ENCODE results near the gene PARP15.
"Not testable (repeated sequence)": the region's sequence is repeated elsewhere in the genome, so short reads cannot be mapped to it uniquely, and the experiment has no call there.

The PARP15 gene

GRCh38 chr3:122681284-122681973, 104.0 kb downstream of the PARP15 start:
- peaks cover 9% of the 10 kb centered on the region; the same call in 1 of the 2 replicates for H3K27me3 ChIP-seq (ENCODE audit: control insufficient read depth, insufficient read depth, low read length)
- H3K4me3 ChIP-seq (ENCODE audit: low read depth, low read length), result peak overlapping the region; percentile 88
- no peaks in the 10 kb centered on the region for H3K36me3 ChIP-seq (ENCODE audit: control insufficient read depth, insufficient read depth, low read length)
- peaks cover 13% of the 10 kb centered on the region for H3K4me1 ChIP-seq (ENCODE audit: control insufficient read depth, insufficient read depth, low read length)
- peak overlapping the region; percentile 43; the same call in 1 of the 2 replicates for H3K9ac ChIP-seq (ENCODE audit: low read depth, low read length)
- no peak overlapping the region for H3K27ac ChIP-seq (ENCODE audit: low read depth, low read length)
- no peaks in the 10 kb centered on the region; the same call in 1 of the 2 replicates for H3K9me3 ChIP-seq (ENCODE audit: control insufficient read depth, insufficient read depth, low read length)

- H3K4me3 ChIP-seq (ENCODE audit: low read depth, low read length), result peak overlapping the region; percentile 88; the same call in 1 of the 2 replicates
- no peak overlapping the region for H3K27ac ChIP-seq (ENCODE audit: low read depth, low read length)
Observed at GRCh38 chr3:122681974-122682409, 104.5 kb downstream of the PARP15 start.

GRCh38 chr3:122682778-122683411, 105.4 kb downstream of the PARP15 start:
- H3K27me3 ChIP-seq (ENCODE audit: control insufficient read depth, insufficient read depth, low read length); H3K27ac ChIP-seq (ENCODE audit: low read depth, low read length); H3K9me3 ChIP-seq (ENCODE audit: control insufficient read depth, insufficient read depth, low read length); H3K9ac ChIP-seq (ENCODE audit: low read depth, low read length); H3K4me3 ChIP-seq (ENCODE audit: low read depth, low read length): not testable (repeated sequence)
- H3K36me3 ChIP-seq (ENCODE audit: control insufficient read depth, insufficient read depth, low read length), result peaks cover 13% of the 10 kb centered on the region
- H3K4me1 ChIP-seq (ENCODE audit: control insufficient read depth, insufficient read depth, low read length), result peaks cover 13% of the 10 kb centered on the region

More at GRCh38 chr3:122681974-122682409, 104.5 kb downstream of the PARP15 start:
- Histone ChIP-seq H3K9ac (ENCODE audit: low read depth, low read length) (no peak overlapping the region), H3K4me1 (ENCODE audit: control insufficient read depth, insufficient read depth, low read length) (peaks cover 13% of the 10 kb centered on the region), H3K36me3 (ENCODE audit: control insufficient read depth, insufficient read depth, low read length) (peaks cover 5% of the 10 kb centered on the region), H3K9me3 (ENCODE audit: control insufficient read depth, insufficient read depth, low read length) (no peaks in the 10 kb centered on the region; the same call in 1 of the 2 replicates), H3K27me3 (ENCODE audit: control insufficient read depth, insufficient read depth, low read length) (peaks cover 9% of the 10 kb centered on the region; the same call in 1 of the 2 replicates)

GRCh38 chr3:122687298-122687697, 109.8 kb downstream of the PARP15 start:
- Histone ChIP-seq H3K36me3 (ENCODE audit: control insufficient read depth, insufficient read depth, low read length) (peaks cover 22% of the 10 kb centered on the region), H3K27ac (ENCODE audit: low read depth, low read length) (no peak overlapping the region), H3K4me3 (ENCODE audit: low read depth, low read length) (no peak overlapping the region), H3K27me3 (ENCODE audit: control insufficient read depth, insufficient read depth, low read length) (no peaks in the 10 kb centered on the region), H3K9me3 (ENCODE audit: control insufficient read depth, insufficient read depth, low read length) (no peaks in the 10 kb centered on the region), H3K4me1 (ENCODE audit: control insufficient read depth, insufficient read depth, low read length) (no peaks in the 10 kb centered on the region), H3K9ac (ENCODE audit: low read depth, low read length) (no peak overlapping the region)
